MM.1S (cell line): ENCODE data around the gene CLEC2B.

Experiments used
- DNase-seq: peaks from one replicate; pipeline ENCODE4 v3.0.0-alpha.2; 2015
- H2AFZ ChIP-seq: fragments of 300-600 bp; sonication (generic); 2 replicates; pipeline ENCODE4 v1.6.0; 2016; ENCODE audit warnings: antibody characterized with exemption, low read length
- H3F3A ChIP-seq: fragments of 300-600 bp; sonication (generic); 2 replicates; pipeline ENCODE4 v1.6.1; 2016; ENCODE audit warnings: mild to moderate bottlenecking, antibody characterized with exemption, low read length, moderate library complexity, mixed read lengths; ENCODE audit not compliant: insufficient read depth
- H3K27ac ChIP-seq: fragments of 300-600 bp; sonication (generic); 2 replicates; pipeline ENCODE4 v1.5.1; 2016; ENCODE audit warnings: mild to moderate bottlenecking, low read length
- H3K27me3 ChIP-seq: fragments of 300-600 bp; sonication (generic); replicated peaks from 2 replicates; pipeline ENCODE4 v1.6.0; 2016; ENCODE audit warnings: low read length; ENCODE audit not compliant: insufficient read depth
- H3K36me3 ChIP-seq: fragments of 300-600 bp; sonication (generic); replicated peaks from 2 replicates; pipeline ENCODE4 v1.6.1; 2016; ENCODE audit warnings: mild to moderate bottlenecking, low read length, mixed read lengths; ENCODE audit not compliant: insufficient read depth
- H3K4me1 ChIP-seq: fragments of 300-600 bp; sonication (generic); 2 replicates; pipeline ENCODE4 v1.6.1; 2016; ENCODE audit warnings: low read length, mixed read lengths
- H3K4me2 ChIP-seq: fragments of 300-600 bp; sonication (generic); 2 replicates; pipeline ENCODE4 v1.6.0; 2016; ENCODE audit warnings: low read depth, low read length
- H3K4me3 ChIP-seq: fragments of 300-600 bp; sonication (generic); 2 replicates; pipeline ENCODE4 v1.5.1; 2016; ENCODE audit warnings: low read length, mixed read lengths
- H3K79me2 ChIP-seq: fragments of 300-600 bp; sonication (generic); 2 replicates; pipeline ENCODE4 v1.6.1; 2016; ENCODE audit warnings: mixed run types, low read length, mixed read lengths
- H3K9ac ChIP-seq: fragments of 300-600 bp; sonication (generic); 2 replicates; pipeline ENCODE4 v1.6.1; 2016; ENCODE audit warnings: low read length, mixed read lengths
- H3K9me2 ChIP-seq: fragments of 300-600 bp; sonication (generic); replicated peaks from 2 replicates; pipeline ENCODE4 v1.6.1; 2016; ENCODE audit warnings: mild to moderate bottlenecking, low read length, mixed read lengths; ENCODE audit not compliant: insufficient read depth
- H3K9me3 ChIP-seq: fragments of 300-600 bp; sonication (generic); replicated peaks from 2 replicates; pipeline ENCODE4 v1.6.1; 2016; ENCODE audit warnings: mild to moderate bottlenecking, low read length, mixed read lengths; ENCODE audit not compliant: insufficient read depth
- H4K20me1 ChIP-seq: fragments of 300-600 bp; sonication (generic); 2 replicates; pipeline ENCODE4 v1.6.1; 2016; ENCODE audit warnings: mild to moderate bottlenecking, low read length, moderate library complexity, mixed read lengths; ENCODE audit not compliant: insufficient read depth
- CTCF ChIP-seq: fragments of 300-600 bp; sonication (generic); IDR thresholded peaks from 2 replicates; pipeline ENCODE4 v1.5.1; 2016; ENCODE audit warnings: antibody characterized with exemption, low read length, mixed read lengths
- EZH2 ChIP-seq: fragments of 300-600 bp; sonication (generic); optimal IDR thresholded peaks from 2 replicates; pipeline ENCODE3; 2017; ENCODE audit warnings: low read depth, mild to moderate bottlenecking, antibody characterized with exemption, low read length, mixed read lengths
- EZH2phosphoT487 ChIP-seq: fragments of 300-600 bp; sonication (generic); IDR thresholded peaks from 2 replicates; pipeline ENCODE4 v1.6.1; 2018; ENCODE audit warnings: antibody characterized with exemption, low read length

Gene CLEC2B

GRCh38 chr12:9820281-9820930 lies 48.7 kb downstream of the CLEC2B start:
- Histone ChIP-seq H3K9ac (no peak overlapping the region), H3K9me2 (no peaks in the 10 kb centered on the region), H3K36me3 (no peaks in the 10 kb centered on the region), H3K4me1 (no peaks in the 10 kb centered on the region), H4K20me1 (no peaks in the 10 kb centered on the region), H3K27me3 (no peaks in the 10 kb centered on the region), H3K9me3 (no peaks in the 10 kb centered on the region), H3K4me3 (no peak overlapping the region), H2AFZ (no peak overlapping the region), H3K27ac (no peak overlapping the region), H3F3A (no peaks in the 10 kb centered on the region), H3K79me2 (no peaks in the 10 kb centered on the region), H3K4me2 (no peak overlapping the region)
- DNase-seq, result no peak
- TF ChIP-seq CTCF (no peak), EZH2 (no peak), EZH2phosphoT487 (no peak)

- H3K4me3 ChIP-seq, result peak overlapping the region; percentile 74
- H3K9ac ChIP-seq, result peak overlapping the region; percentile 39; the same call in 1 of the 2 replicates
- no peaks in the 10 kb centered on the region for H3K79me2 ChIP-seq
- no peaks in the 10 kb centered on the region for H3K4me1 ChIP-seq
- no peaks in the 10 kb centered on the region for H4K20me1 ChIP-seq
- TF ChIP-seq CTCF (peak; percentile 97), EZH2 (no peak)
- peak overlapping the region; percentile 94 for H3K4me2 ChIP-seq
- no peak overlapping the region for H3K27ac ChIP-seq
- peak; percentile 79 for DNase-seq
- peak overlapping the region; percentile 96 for H2AFZ ChIP-seq
- no peaks in the 10 kb centered on the region for H3K9me3 ChIP-seq
- no peaks in the 10 kb centered on the region for H3K27me3 ChIP-seq
- H3K9me2 ChIP-seq, result no peaks in the 10 kb centered on the region
- H3K36me3 ChIP-seq, result no peaks in the 10 kb centered on the region
- H3F3A ChIP-seq, result no peaks in the 10 kb centered on the region
Observed at GRCh38 chr12:9813821-9814798, 55.0 kb downstream of the CLEC2B start.

DNA sequence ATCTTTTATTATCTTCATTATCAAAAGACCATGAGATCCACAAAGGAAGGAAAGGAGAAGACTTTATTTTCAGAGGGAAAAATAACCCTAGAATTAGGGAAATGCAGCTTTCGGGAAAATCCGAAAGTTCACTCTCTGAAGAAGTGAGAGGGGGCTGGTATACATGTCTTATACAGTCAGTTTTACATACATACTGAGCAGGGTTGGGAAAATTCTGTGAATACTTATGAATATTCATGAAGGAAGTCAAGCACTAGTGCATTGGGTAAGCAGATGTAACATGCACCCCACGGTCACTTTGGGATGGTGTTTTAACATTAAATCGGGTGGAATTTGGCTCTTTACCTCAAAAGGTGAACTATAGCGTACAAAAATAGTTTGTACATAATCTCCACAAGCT lies 57.5 kb downstream of the CLEC2B start:
- Histone ChIP-seq H2AFZ (no peak overlapping the region), H3K27me3 (no peaks in the 10 kb centered on the region), H3K4me2 (no peak overlapping the region), H3K36me3 (no peaks in the 10 kb centered on the region), H3K9ac (no peak overlapping the region), H3K27ac (no peak overlapping the region), H3K9me3 (no peaks in the 10 kb centered on the region), H3K9me2 (no peaks in the 10 kb centered on the region), H3F3A (no peaks in the 10 kb centered on the region), H3K79me2 (no peaks in the 10 kb centered on the region), H3K4me1 (no peaks in the 10 kb centered on the region), H4K20me1 (no peaks in the 10 kb centered on the region), H3K4me3 (no peak overlapping the region)
- no peak for TF ChIP-seq EZH2phosphoT487
- no peak for TF ChIP-seq EZH2
- DNase-seq, result no peak

- Histone ChIP-seq H3K4me2 (no peak overlapping the region), H3K79me2 (no peaks in the 10 kb centered on the region), H2AFZ (no peak overlapping the region), H3K36me3 (no peaks in the 10 kb centered on the region), H3K27ac (no peak overlapping the region), H3F3A (no peaks in the 10 kb centered on the region), H3K4me3 (no peak overlapping the region), H3K9me2 (no peaks in the 10 kb centered on the region), H3K4me1 (no peaks in the 10 kb centered on the region), H3K27me3 (no peaks in the 10 kb centered on the region), H3K9me3 (no peaks in the 10 kb centered on the region), H3K9ac (no peak overlapping the region), H4K20me1 (no peaks in the 10 kb centered on the region)
- DNase-seq, result no peak
- TF ChIP-seq CTCF (no peak), EZH2 (no peak), EZH2phosphoT487 (no peak)
Observed at GRCh38 chr12:9810671-9811070, 58.5 kb downstream of the CLEC2B start.
